GM13977 (cell line): ENCODE results near the gene ADPRS.

Experiments
- DNase-seq: peaks from one replicate; pipeline ENCODE4 v3.0.0; 2012; ENCODE audit warnings: low spot score
- in situ Hi-C: fragments of 300-500 bp; cut with MboI; formaldehyde crosslinking; loops from one replicate; pipeline ENCODE4 v1.12.0; 2022; ENCODE audit warnings: low sequenced_read_pairs, low pct_unique_long_range_greater_than_20kb, mixed read lengths, inconsistent platforms; ENCODE audit not compliant: unreplicated experiment
- TF ChIP-seq, protein P1 (sequence below): IDR thresholded peaks from 2 replicates; pipeline ENCODE4 v1.5.1; 2012; ENCODE audit warnings: mild to moderate bottlenecking, control low read depth; ENCODE audit not compliant: insufficient read depth; ENCODE audit errors: extremely low read depth, missing control alignments

Gene ADPRS

DNA sequence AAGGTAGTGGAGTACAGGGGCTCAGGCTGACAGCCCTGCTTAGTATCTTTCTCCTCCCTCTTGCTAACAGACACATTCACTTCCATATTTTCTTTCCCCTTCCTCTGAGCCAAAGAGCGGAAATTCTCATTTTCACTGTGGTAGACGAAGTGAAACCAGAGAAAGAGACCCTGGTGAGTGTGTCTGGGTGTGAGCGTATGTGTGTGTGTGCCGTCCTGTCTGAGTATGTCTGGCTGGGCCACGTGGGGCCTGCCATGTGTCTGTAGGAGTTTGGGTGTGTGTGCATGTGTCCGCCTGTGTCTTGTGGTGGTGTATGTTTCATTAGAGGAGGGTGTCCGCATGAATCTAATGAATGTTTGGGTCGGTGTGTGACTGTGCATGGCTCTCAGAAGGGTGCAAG is 34.7 kb downstream of the ADPRS start:
- in situ Hi-C loops: no loop called here
- TF ChIP-seq, protein P1, sequence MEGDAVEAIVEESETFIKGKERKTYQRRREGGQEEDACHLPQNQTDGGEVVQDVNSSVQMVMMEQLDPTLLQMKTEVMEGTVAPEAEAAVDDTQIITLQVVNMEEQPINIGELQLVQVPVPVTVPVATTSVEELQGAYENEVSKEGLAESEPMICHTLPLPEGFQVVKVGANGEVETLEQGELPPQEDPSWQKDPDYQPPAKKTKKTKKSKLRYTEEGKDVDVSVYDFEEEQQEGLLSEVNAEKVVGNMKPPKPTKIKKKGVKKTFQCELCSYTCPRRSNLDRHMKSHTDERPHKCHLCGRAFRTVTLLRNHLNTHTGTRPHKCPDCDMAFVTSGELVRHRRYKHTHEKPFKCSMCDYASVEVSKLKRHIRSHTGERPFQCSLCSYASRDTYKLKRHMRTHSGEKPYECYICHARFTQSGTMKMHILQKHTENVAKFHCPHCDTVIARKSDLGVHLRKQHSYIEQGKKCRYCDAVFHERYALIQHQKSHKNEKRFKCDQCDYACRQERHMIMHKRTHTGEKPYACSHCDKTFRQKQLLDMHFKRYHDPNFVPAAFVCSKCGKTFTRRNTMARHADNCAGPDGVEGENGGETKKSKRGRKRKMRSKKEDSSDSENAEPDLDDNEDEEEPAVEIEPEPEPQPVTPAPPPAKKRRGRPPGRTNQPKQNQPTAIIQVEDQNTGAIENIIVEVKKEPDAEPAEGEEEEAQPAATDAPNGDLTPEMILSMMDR: no peak
- DNase-seq: peak; percentile 64

DNA sequence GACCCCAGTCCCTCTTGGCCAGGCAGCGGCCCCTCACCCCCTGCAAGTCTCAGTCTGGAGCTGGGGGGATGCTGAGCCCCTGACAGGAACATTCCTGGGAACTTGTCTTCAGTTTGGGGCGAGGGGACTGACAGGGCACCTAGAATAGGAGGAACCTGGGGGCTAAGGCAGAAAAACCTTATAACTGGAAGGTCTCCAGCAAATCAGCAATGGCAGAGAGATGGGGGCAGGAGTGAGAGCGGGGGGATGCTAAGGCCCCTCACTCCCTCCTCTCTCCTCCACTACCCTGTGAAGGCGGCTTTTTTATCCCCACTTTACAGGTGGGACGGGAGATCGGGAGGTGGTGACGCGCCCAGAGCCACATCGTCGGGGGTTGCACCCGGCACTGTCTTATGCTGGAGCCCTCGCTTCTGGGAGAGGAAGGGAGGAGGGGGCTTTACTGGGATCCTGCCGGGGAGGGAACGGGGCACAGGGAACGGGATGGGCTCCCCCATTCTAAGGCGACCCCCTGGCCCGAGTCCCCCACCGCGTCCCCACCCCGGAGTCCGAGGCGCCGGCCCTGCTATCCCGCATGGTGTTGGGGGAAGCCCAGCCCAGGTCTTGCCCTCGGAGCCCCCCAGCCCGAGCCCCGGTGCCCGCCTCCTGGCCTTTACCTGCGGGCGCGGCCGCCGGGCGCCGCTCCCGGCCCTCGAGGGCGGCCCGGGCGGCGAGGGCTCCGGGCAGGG is 35.9 kb downstream of the ADPRS start:
- in situ Hi-C loops: loop anchor here (25.0 kb wide), 1 partner anchor 288 kb away; no protein-coding TSS in a partner anchor
- DNase-seq: no peak
- TF ChIP-seq, protein P1: no peak

DNA sequence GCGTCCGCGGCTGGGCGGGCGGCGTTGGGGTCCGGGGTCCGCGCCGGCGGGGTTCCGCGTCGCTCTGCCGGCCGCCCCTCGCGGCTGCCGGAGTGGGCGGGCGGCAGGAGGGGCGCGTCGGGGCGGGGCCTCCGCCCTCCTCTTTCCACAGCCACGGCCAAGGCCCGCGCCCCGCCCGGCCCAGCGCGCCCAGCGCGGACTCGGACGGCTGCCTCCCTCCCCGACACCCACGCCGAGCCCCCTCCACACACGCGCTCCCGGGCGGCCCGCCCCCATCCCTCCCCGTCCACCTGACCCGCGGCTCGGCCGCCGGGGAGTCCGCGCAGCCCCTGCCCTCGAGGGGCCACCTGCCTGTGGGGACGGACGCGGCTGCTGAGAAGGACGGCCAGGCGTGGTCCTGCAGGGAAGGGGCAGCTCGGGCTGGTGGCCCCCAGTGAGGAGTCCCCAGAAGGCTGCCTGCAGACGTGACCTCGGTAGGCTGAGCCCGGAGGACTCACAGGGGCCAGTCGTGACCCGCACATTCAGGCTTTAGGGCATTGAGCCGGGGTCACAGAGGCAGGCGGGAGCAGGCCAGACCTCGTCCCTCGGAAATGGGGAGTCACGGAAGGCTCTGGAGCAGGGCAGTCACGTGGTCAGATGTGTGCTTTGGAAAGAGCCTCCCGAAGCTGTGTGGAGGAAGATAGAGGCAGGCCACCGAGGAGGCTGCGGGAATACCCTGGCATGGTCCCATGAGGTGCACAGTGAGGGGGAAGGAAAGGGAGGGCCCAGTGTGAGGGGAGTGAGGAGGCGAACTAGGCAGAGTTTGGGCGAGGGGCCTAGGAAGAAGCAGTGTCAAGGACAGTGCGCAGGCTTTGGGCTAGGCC is 36.7 kb downstream of the ADPRS start, which contains the start of gene COL8A2:
TSS of gene COL8A2 (minus strand) at position 94 of the 863 bp plus-strand sequence. CDS start 24,980 bp downstream, outside the sequence.
- TF ChIP-seq, protein P1: no peak
- no peak for DNase-seq
- in situ Hi-C loops: loop anchor here (25.0 kb wide), 1 partner anchor 287 kb away; no protein-coding TSS in a partner anchor

DNA sequence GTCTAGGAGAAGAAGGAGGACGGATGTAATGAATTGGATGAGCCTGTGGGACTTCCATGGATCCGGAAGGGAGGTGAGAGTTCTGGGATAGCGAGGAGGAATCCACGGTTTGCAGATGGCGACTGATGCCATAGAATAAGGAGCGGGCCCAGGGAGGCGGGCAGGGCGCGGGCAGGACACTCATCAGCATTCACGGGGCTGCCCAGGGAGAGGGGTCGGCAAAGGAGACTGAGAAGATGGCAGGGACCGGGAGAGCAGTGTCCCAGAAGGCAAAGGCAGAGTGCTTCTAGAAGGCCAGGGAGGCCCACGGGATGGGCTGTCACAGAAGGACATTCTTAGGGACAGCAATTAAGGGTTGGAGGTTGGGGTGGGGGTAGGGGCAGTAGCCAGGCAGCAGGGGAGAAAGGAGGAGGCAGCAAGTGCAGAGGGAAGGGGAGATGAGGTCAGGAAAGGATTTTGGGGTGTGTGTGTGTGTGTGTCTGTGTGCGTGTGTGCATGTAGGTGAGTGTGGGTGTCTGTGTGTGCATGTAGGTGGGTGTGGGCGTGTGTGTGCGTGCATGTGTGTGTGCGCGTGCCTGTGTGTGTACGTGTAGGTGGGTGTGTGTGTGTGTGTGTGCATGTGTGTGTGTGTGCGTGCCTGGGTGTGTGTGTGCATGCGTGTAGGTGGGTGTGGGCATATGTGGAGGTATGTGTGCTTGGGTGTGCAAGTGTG is 37.5 kb downstream of the ADPRS start:
- in situ Hi-C loops: loop anchor here (25.0 kb wide), 1 partner anchor 286 kb away; no protein-coding TSS in a partner anchor
- no peak for DNase-seq
- TF ChIP-seq, protein P1: no peak

DNA sequence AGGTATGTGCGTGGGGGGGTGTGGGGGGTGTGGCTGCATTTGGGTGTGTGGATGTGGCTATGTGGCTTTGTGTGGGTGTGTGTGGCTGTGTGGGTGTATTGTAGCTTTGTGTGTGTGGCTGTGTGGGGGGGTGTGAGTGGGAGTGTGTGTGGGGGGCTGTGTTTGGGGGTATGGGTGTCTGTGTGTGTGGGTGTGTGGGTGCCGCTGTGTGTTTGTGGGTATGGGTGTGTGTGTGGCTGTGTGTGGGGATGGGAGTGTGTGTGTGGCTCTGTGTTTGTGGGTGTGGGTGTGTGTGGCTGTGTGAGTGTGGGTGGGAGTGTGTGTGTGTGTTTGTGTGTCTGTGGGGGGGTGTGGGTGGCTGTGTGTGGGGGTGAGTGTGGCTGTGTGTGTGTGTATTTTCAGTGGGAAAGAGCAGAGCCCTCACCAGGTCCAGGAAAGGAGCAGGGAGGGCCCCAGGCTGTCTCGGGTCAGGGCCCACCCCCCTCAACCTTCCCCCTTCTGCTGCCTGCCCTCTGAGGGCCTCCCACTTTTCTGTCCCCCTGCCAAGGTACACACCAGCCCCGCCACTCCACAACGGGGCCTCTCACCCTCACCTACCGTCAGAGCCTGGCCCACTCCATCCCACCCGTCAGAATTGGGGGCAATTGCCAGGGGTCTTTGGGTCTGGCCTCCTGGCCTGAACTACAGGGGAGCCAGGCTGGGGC is 38.3 kb downstream of the ADPRS start:
- in situ Hi-C loops: loop anchor here (25.0 kb wide), 1 partner anchor 285 kb away; no protein-coding TSS in a partner anchor

More for the DNA sequence above, 38.3 kb downstream of the ADPRS start:
- DNase-seq: no peak
- TF ChIP-seq, protein P1: no peak
